ENCODE data around the gene RMDN2.

RMDN2 gene

GRCh38 chr2:37925063-37925897 is at the start of gene RMDN2:
TSS of gene RMDN2 (plus strand) at chr2:37925287. CDS start at chr2:37929278, 3,991 bp downstream.
- peak; percentile 80 for DNase-seq

- DNase-seq, result no peak
These were observed 49.6 kb upstream of the RMDN2 start for GRCh38 chr2:37875403-37875906.

- DNase-seq, result no peak
These were observed 48.9 kb upstream of the RMDN2 start for GRCh38 chr2:37876227-37876626.

- peak; percentile 73 for DNase-seq
These were observed 47.4 kb upstream of the RMDN2 start for GRCh38 chr2:37877457-37878315.

- no peak for DNase-seq
These were observed 46.6 kb upstream of the RMDN2 start for GRCh38 chr2:37878536-37878935.

GRCh38 chr2:37880551-37880950 is 44.5 kb upstream of the RMDN2 start:
- DNase-seq, result no peak

GRCh38 chr2:37881397-37881796 is 43.7 kb upstream of the RMDN2 start:
- no peak for DNase-seq

GRCh38 chr2:37882036-37882435 is 43.1 kb upstream of the RMDN2 start:
- no peak for DNase-seq

GRCh38 chr2:37883518-37883917 is 41.6 kb upstream of the RMDN2 start:
- no peak for DNase-seq

GRCh38 chr2:37885329-37885993 is 39.6 kb upstream of the RMDN2 start:
- DNase-seq, result no peak

- no peak for DNase-seq
These were observed 38.3 kb upstream of the RMDN2 start for GRCh38 chr2:37886745-37887144.

GRCh38 chr2:37887286-37887685 is 37.8 kb upstream of the RMDN2 start:
- no peak for DNase-seq

GRCh38 chr2:37890893-37891495 is 34.1 kb upstream of the RMDN2 start:
- DNase-seq, result peak; percentile 65

GRCh38 chr2:37891846-37892435 is 33.1 kb upstream of the RMDN2 start:
- DNase-seq, result no peak

- peak; percentile 27 for DNase-seq
These were observed 32.5 kb upstream of the RMDN2 start for GRCh38 chr2:37892436-37893114.

GRCh38 chr2:37893327-37893726 is 31.8 kb upstream of the RMDN2 start:
- DNase-seq, result no peak

- DNase-seq, result no peak
These were observed 31.0 kb upstream of the RMDN2 start for GRCh38 chr2:37894047-37894446.

GRCh38 chr2:37894601-37895000 is 30.5 kb upstream of the RMDN2 start:
- no peak for DNase-seq

GRCh38 chr2:37895140-37895539 is 29.9 kb upstream of the RMDN2 start:
- no peak for DNase-seq

GRCh38 chr2:37896319-37896718 is 28.8 kb upstream of the RMDN2 start:
- no peak for DNase-seq

GRCh38 chr2:37897511-37897910 is 27.6 kb upstream of the RMDN2 start:
- no peak for DNase-seq

- no peak for DNase-seq
These were observed 26.6 kb upstream of the RMDN2 start for GRCh38 chr2:37898448-37898847.
